Ramos (cell line): ENCODE results near the gene USP35.
"Not testable (repeated sequence)": the region's sequence is repeated elsewhere in the genome, so short reads cannot be mapped to it uniquely, and the experiment has no call there.

ENCODE experiments used
- in situ Hi-C: fragments of 300-500 bp; cut with MboI; formaldehyde crosslinking; loops from one replicate; pipeline ENCODE4 v1.14.3; 2022; ENCODE audit warnings: low sequenced_read_pairs; ENCODE audit not compliant: unreplicated experiment

Gene USP35

DNA sequence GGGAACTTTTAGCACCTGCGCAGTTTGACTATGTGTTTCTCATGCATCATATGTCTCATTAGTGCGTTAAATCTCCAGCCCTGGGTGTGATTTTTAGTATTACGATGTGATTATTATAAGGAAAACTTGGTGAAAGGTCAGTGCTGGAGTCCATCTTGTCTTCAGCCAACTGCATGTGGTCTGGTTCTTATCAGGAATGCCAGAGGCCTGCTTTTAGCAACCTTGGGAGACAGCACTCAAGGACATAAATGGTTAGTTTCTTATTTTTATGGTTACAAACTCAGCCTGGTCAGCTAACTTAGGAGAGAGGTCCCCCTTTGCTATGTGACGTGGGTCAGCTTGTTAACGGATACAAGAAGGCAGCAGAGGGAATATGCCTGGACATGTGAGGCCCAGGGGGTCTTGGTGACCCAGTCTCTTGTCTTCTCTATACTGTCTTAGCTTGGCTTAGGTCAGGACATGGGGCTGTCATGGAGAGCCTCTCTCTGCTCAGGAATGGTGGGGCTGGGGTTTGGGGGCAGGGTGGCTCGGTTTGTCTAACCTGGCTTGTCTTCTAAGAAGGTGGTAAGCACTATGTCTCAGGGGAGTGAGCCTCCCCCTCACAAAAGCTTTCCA, 21.8 kb upstream of the USP35 start:
- in situ Hi-C loops: no loop called here

DNA sequence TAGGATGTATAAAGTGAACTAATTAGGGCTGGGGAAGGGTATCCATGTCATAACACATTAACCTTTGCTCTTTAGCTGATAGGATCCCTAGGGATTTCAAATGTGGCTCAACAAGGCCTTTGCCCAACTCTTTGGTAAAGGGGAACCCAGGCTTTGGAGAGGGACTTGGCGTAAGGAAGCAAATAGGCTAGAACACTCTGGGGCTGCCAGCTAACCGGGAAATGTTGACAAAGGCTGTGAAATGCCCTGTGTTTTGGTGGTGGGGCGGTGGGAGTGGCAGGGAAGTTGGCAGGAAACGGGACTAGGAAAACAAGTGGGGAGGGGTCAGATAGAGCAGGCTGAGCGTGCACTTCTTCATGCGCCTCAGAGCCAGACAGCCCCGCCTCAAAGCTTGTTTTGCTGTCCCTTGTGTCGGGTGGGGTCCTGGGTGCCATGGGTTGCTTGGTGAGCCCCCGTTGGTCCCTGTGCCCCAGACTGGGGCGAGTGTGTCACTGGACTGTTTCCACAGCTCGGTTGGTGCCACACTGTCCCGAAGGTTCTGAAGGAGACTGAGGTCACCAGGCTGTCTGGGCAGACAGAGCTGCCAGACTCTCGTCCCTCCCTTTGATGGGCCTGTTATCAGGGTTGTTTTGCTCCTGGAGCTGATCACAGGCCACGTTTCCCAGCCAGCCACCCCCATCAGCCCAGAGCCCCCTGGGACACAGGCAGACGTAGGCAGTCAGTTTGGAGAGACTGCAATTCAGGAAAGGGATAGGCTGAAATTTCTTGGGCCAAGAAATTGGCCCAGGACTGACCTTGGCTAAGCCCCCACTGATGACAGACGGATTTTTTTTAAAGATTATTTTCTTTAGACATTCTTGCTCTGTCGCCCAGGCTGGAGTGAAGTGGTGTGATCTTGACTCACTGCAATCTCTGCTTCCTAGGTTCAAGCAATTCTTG, 19.9 kb upstream of the USP35 start:
- in situ Hi-C loops: no loop called here

DNA sequence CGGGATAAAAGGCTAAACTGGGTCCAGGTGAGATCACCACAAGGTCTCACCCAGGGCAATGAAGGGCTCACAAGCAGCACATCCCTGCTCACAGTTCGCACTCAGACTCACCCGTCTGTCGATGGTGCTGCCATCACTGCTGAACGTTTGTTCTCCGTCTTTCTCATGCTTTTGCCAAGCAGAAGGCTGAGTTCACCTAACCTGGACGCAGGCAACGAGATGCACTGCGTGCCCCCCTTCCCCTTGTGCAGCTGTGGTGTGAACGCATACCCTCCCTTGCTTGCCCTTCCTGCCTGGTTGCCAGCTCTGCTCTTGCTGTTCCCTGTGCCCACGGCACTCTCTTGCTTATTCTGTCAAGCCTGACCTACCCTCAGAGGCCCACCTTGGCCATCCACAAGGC, 18.3 kb upstream of the USP35 start:
- in situ Hi-C loops: no loop called here

DNA sequence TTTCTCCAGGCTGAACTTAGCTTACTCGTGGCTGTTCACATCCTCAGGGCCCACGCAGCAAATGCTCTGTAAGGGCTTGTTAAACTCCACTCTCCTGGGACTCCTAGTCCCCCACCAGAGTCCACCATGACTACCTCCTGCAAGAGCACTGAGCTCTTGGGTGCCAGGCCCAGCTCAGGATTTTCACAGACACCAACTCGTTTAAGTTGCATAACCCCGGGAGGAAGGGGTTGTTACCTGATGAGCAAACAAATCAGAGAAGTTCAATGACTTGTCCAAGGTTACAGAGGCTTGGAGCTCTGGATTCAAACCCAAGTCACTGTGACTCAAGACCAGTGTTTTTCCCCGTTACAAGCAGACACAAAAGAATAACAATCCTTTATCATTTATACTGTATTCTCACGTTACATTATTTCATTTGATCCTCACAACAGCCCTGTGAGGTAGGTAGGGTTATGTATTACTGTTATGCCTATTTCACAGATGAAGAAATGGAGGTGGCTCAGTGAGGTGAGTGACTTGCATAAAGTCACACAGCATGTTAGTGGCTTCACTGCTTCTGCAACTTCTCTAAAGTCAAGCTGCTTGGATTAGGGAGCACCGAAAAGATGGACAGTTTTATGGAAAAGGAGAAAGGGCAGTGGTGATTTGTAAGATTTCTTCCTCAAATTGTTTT, 17.7 kb upstream of the USP35 start:
- in situ Hi-C loops: no loop called here

DNA sequence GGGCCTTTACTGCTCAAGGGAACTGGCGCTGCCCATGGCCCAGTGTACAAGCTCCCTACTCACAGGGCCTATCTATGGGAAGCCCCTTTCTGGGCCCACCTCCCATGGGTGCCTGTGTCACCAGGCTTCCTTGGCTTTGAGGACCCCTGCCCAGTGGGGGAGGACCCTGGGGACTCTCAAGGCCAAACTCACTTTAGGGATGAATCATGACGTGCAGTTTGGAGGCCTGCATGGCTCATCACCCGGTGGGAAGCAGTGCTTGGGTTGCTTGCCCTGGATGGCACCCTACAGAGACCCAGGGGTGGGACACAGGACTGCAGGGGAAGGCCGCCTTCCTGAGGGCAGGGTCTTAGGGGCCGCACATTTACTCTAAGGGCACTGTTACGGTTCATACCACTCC, 16.8 kb upstream of the USP35 start:
- in situ Hi-C loops: no loop called here

DNA sequence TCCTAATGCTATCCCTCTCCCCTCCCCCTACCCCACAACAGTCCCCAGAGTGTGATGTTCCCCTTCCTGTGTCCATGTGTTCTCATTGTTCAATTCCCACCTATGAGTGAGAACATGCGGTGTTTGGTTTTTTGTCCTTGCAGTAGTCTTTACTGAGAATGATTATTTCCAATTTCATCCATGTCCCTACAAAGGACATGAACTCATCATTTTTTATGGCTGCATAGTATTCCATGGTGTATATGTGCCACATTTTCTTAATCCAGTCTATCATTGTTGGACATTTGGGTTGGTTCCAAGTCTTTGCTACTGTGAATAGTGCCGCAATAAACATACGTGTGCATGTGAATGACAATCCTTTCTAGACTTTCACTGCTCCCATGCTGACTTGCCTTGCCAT, 12.9 kb upstream of the USP35 start:
- in situ Hi-C loops: not testable (repeated sequence)

DNA sequence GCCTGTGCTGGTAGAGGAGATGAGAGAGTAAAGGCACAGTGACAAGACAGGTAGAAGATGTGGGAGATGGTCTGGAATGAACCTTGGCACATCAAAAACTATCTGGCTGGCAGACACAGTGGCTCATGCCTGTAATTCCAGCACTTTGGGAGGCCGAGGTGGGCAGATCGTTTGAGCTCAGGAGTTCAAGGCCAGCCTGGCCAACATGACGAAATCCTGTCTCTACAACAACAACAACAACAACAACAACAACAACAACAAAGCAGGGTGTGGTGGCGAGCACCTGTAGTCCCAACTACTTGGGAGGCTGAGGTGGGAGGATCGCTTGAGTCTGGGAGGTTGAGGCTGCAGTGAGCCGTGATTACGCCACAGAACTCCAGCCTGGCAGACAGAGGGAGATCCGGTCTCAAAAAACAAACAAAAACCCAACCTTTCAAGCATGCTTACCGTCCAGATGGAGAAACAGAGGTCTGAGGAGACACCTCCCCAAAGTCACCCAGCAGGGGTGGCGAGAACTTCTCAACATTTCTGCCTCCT, 12.0 kb upstream of the USP35 start:
- in situ Hi-C loops: no loop called here

DNA sequence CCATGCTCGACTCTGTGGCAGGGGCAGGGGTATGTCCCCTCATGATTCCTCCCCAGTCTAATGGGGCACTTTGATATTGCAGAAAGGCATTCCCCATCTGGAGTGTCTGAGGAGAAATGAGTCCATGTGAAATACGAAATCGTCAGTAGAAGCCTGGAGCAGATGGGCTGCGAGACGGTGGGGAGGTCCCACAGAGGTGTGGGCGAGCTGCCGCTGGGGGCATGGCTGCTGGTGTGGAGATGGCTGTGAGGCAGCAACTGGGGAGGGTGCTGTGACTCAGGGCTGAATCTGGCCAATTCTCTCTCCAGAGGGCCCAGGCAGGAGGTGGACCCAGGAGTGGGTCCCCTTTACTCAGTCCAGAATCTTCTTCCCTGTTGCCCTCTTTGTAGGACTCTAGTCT, 11.5 kb upstream of the USP35 start:
- in situ Hi-C loops: no loop called here

- in situ Hi-C loops: no loop called here
These were observed 9.2 kb upstream of the USP35 start for GRCh38 chr11:78179459-78180071.

GRCh38 chr11:78180751-78181150, 8.0 kb upstream of the USP35 start:
- in situ Hi-C loops: no loop called here

- in situ Hi-C loops: no loop called here
These were observed 7.5 kb upstream of the USP35 start for GRCh38 chr11:78181185-78181584.

DNA sequence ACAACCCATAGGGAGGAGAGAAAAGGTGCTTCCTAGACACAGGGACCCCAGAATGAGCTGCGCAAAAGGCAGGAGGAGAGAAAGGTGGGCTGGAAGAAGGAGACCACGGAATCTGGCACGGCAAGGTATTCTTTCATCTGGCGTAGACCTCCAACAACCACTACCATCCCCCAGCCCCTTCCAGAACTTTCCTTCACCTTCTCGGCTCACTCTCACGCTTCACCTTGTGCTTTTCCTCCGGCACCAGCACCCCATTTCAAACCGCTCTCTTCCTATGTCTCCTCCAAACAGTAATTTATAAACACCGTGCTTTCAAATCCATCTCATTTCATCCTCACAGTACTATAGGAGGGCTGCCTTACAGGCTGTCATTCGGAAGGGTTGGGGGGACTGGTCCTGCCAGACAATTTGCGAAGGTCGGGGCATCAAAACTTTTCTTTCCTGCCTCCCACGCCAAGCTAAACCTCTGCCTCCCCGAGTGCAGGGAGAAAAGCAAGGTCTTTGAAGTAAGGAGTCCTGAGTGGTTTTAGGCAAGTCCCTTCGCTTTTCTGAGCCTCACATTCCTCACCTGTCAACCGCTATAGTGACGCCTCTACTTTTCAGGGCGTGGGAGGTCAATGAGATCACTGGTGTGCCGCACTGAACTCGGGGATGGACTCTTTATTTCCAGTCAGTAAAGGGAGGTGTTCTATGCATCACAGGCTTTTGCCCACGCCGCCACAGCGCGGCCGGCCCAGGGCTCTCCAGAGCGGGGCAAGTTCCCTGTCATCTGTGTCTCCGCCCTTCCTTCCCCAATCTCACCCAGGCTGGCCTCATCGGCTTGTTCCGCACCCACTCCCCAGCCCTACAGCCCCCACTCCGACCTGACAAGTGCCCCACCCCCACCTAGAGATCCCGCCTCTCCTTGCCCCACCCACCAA, 1.1 kb upstream of the USP35 start:
- in situ Hi-C loops: no loop called here

DNA sequence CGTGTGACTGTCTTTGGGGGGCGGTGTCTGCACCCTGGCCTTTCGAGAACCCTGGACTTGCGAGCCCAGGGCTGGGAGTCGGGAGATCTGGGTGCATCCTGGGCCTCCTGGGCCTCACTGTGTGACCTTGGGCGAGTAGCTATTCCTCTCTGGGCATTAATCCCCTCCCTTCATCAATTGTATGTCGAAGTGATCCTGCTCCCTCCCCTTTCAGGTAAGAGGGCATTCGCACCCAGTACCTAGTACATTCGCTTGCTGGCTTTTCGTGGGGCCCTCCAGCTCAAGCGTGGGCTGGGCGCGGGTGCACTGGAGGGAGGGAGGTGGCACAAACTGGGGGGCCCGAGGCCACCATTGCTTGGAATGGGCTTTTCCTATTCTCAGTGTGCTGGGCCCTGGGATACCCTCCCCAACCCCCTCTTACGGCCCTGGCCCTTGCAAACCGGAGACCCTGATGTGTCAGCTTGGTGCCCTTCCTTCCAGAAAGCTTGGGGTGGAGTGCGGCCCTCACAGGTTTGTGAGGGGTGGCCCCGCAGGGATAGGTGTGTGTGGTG, 530 bp downstream of the USP35 start:
- in situ Hi-C loops: no loop called here

- in situ Hi-C loops: no loop called here
These were observed 1.1 kb downstream of the USP35 start for GRCh38 chr11:78189851-78190250.

GRCh38 chr11:78190374-78190773, 1.7 kb downstream of the USP35 start:
- in situ Hi-C loops: no loop called here

GRCh38 chr11:78190871-78191538, 2.3 kb downstream of the USP35 start:
- in situ Hi-C loops: no loop called here

DNA sequence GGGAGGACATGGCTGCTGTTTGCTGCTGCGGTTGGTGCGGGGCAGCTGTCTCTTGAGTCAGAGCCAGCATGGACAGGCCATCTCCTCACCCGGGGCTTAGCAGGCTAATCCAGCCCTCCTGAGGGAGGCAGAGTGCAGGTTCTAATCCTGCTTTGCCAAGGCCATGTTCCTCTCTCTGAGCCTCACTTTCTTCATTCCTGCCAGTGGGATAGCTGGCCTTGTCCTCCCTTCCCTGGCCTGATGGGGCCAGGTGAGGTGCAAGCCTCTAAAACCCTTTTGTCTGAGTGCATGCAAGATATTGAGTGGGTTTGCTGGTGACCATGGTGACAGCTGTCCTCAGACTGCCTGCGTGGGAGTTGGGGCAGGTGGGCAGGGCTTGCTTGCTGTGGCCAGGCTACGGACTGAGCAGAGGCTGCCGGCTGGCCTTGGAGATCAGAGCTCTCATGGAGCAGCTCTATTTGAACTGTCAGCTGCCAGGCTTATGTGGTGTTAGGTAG, 3.6 kb downstream of the USP35 start:
- in situ Hi-C loops: no loop called here

- in situ Hi-C loops: no loop called here
These were observed 4.2 kb downstream of the USP35 start for GRCh38 chr11:78192911-78193351.
